BJ (cell line): ENCODE measurements around the gene SLC6A6. TPM values are rescaled to one million over a fixed set of nuclear protein-coding genes. Genes with fewer than 3 reads are reported as not detected.

ENCODE experiments used
- CTCF ChIA-PET: fragments of 350-600 bp; formaldehyde crosslinking; extraction: SDS; loops from one replicate; lab custom pipeline; 2021; ENCODE audit warnings: antibody characterized with exemption, inconsistent platforms; lab: Yijun Ruan, JAX
- POLR2A ChIA-PET: fragments of 300-600 bp; sonication (Branson Sonifier 250); formaldehyde crosslinking; extraction: SDS; loops from one replicate; lab custom pipeline; 2021; ENCODE audit warnings: antibody characterized with exemption; lab: Charles Lee
- DNase-seq: peaks from one replicate; pipeline ENCODE4 v3.0.0-alpha.2; 2011; ENCODE audit warnings: low read depth
- H3K27me3 ChIP-seq: 2 replicates; pipeline ENCODE4 v1.6.0; 2011; ENCODE audit warnings: low read length; ENCODE audit not compliant: control insufficient read depth, insufficient read depth
- H3K36me3 ChIP-seq: 2 replicates; pipeline ENCODE4 v1.5.1; 2011; ENCODE audit warnings: low read length; ENCODE audit not compliant: control insufficient read depth, insufficient read depth
- H3K4me3 ChIP-seq: 2 replicates; pipeline ENCODE4 v1.5.1; 2011; ENCODE audit warnings: low read depth, mild to moderate bottlenecking, control low read depth, low read length
- polyA plus RNA-seq: library from polyadenylated mRNA; depleted of rRNA; stranded (reverse); fragments of >200 nt; gene quantifications from 2 replicates; pipeline ENCODE4 v1.2.3, GENCODE V29; 2011
- TF ChIP-seq, protein P1 (sequence below): IDR thresholded peaks from 2 replicates; pipeline ENCODE4 v1.5.1; 2011; ENCODE audit warnings: low read depth, mild to moderate bottlenecking, control low read depth, inconsistent platforms, low read length, moderate library complexity; ENCODE audit not compliant: insufficient read depth

Gene SLC6A6
- polyA plus RNA-seq, 1 experiment: 114 TPM

DNA sequence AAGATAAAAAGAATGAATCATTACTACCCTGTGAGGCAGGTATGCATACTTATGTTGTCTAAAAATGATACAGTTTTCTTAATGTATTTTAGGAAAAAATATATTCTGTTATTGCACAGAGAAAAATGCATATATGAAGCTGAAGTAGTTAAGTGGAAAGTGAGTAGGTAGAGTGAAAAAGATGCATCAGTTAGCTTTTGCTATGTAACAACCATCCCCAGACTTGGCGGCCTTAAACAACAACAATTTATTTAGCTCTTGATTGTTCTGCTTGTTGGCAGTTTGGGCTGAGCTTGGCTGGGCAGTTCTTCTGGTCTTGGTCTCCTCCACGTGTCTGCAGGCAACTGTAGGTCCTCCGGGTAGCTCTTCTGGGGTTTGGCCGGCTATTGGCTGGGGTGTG lies 45.7 kb downstream of the SLC6A6 start:
- no peaks in the 10 kb centered on the region for H3K27me3 ChIP-seq
- peaks cover 57% of the 10 kb centered on the region for H3K36me3 ChIP-seq
- TF ChIP-seq, protein P1, sequence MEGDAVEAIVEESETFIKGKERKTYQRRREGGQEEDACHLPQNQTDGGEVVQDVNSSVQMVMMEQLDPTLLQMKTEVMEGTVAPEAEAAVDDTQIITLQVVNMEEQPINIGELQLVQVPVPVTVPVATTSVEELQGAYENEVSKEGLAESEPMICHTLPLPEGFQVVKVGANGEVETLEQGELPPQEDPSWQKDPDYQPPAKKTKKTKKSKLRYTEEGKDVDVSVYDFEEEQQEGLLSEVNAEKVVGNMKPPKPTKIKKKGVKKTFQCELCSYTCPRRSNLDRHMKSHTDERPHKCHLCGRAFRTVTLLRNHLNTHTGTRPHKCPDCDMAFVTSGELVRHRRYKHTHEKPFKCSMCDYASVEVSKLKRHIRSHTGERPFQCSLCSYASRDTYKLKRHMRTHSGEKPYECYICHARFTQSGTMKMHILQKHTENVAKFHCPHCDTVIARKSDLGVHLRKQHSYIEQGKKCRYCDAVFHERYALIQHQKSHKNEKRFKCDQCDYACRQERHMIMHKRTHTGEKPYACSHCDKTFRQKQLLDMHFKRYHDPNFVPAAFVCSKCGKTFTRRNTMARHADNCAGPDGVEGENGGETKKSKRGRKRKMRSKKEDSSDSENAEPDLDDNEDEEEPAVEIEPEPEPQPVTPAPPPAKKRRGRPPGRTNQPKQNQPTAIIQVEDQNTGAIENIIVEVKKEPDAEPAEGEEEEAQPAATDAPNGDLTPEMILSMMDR: no peak
- CTCF ChIA-PET: interaction anchor here (1.4 to 1.7 kb wide), 2 partner anchors 21 to 50 kb away, joined by 3 to 4 read pairs; no protein-coding TSS in a partner anchor
- no peak for DNase-seq
- POLR2A ChIA-PET: no interaction called here
- H3K4me3 ChIP-seq: no peak overlapping the region

DNA sequence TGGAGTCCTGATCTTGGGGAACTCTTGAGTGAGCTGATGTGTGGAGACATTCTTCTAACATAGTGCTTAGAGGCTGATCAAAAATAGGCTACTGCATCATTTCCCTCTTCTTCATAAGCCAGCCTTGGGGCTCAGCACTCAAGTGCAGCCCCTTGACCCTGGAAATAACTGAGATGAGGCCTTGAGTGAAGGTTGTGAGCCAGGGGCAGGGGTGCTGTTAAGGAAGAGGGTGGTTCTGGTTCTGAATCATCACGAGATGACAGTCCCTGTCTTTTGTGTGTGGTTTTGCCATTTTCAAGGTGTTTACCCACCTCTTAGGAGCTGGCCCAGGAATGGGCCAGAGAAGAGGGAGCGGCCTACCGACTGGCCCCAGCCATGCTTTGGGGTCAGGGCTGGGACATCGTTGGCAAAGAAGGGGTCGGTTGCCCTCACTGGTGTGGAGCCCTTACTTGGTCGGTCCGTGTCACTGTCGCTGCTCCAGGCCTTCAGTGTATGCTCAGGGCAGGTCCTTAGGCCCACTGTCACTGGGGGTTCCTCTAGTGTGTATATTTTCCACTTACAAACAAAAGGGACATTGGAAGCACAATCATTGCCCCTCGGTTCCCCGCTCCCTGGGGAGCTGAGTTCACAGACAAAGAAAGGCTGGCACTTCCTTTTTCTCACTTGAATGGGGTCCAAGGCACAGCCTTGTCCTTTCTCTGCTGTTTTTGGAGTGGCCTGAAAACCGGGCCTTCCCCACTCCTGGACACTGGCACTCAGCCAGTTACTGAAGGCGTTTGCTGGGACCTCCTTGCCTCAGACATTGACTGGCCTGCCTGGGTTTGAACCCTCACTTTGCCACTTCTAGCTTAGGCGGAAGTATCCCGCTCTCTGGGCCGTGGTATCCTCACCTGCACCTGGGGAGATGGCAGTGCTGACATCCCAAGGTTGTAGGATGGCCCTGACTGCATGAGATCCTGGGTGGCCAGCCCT lies 46.6 kb downstream of the SLC6A6 start:
- no peak for DNase-seq
- Histone ChIP-seq H3K27me3 (no peaks in the 10 kb centered on the region), H3K36me3 (peaks cover 52% of the 10 kb centered on the region), H3K4me3 (no peak overlapping the region)
- TF ChIP-seq, protein P1: no peak
- POLR2A ChIA-PET: no interaction called here
- CTCF ChIA-PET: interaction anchor here (1.7 to 2.5 kb wide), 2 partner anchors 10 to 51 kb away, joined by 3 to 7 read pairs; no protein-coding TSS in a partner anchor

DNA sequence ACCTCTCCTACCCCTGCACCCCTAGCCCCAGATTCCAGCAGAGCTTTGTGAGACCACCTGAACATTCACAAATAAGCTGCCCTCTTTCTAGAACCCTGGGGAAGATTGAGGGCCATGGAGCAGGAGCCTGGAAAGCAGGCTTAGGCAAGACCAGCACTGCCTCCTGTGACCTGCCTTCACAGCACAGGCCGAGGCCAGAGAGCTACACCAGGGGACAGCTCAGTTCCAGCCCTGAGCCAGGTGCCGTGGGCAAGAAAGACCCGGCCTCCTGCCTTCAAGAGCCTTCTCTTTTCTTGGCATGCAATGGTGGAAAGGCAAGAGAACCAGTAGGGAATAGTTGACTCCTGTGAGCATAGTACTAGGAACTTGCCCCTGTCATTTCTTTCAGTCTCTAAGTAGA lies 48.1 kb downstream of the SLC6A6 start:
- CTCF ChIA-PET: interaction anchor here (2.5 kb wide), 1 partner anchor 11 kb away, joined by 7 read pairs; no protein-coding TSS in a partner anchor
- Histone ChIP-seq H3K4me3 (no peak overlapping the region), H3K27me3 (no peaks in the 10 kb centered on the region), H3K36me3 (peaks cover 55% of the 10 kb centered on the region)
- TF ChIP-seq, protein P1: no peak
- no peak for DNase-seq
- POLR2A ChIA-PET: no interaction called here

- POLR2A ChIA-PET: no interaction called here
- peaks cover 54% of the 10 kb centered on the region for H3K36me3 ChIP-seq
- H3K4me3 ChIP-seq: no peak overlapping the region
- H3K27me3 ChIP-seq: no peaks in the 10 kb centered on the region
- CTCF ChIA-PET: interaction anchor here (2.5 kb wide), 1 partner anchor 12 kb away, joined by 7 read pairs; no protein-coding TSS in a partner anchor
- TF ChIP-seq, protein P1: no peak
- DNase-seq: no peak
Observed at GRCh38 chr3:14450922-14451606, 48.7 kb downstream of the SLC6A6 start.
